LNCaP clone FGC (cell line): ENCODE data around the gene WEE2.
"Not testable (repeated sequence)": the region's sequence is repeated elsewhere in the genome, so short reads cannot be mapped to it uniquely, and the experiment has no call there.

Experiments
- DNase-seq: peaks from one replicate; pipeline ENCODE4 v3.0.0-alpha.2; 2011; ENCODE audit warnings: low read depth
- H3K4me3 ChIP-seq: 2 replicates; pipeline ENCODE4 v1.5.1; 2011; ENCODE audit warnings: mild to moderate bottlenecking, low read depth, low read length, control low read depth
- CTCF ChIP-seq: IDR thresholded peaks from 2 replicates; pipeline ENCODE4 v1.5.1; 2012; ENCODE audit warnings: mild to moderate bottlenecking; ENCODE audit not compliant: control insufficient read depth, insufficient read depth; ENCODE audit errors: extremely low read depth

The WEE2 gene

GRCh38 chr7:141763797-141764196 lies 55.6 kb downstream of the WEE2 start, which contains the start of gene TAS2R3:
TAS2R3 (plus strand) TSS chr7:141764097; CDS start chr7:141764159, 62 bp downstream.
- DNase-seq: no peak

GRCh38 chr7:141770083-141770583 lies 62.0 kb downstream of the WEE2 start:
- not testable (repeated sequence) for DNase-seq, H3K4me3 ChIP-seq

More at GRCh38 chr7:141763797-141764196, 55.6 kb downstream of the WEE2 start, which contains the start of gene TAS2R3:
- no peak within 1 kb of the TSS for H3K4me3 ChIP-seq
- no peak for TF ChIP-seq CTCF

GRCh38 chr7:141776374-141776773 lies 68.2 kb downstream of the WEE2 start, which contains the start of gene TAS2R4:
TAS2R4 (plus strand) TSS chr7:141776674; CDS start chr7:141778489, 1,815 bp downstream.
- no peak for DNase-seq
- TF ChIP-seq CTCF: no peak
- H3K4me3 ChIP-seq: no peak within 1 kb of the TSS
